HG03432 (cell line): Measurements from ENCODE around the gene E2F7.

Experiments
- ATAC-seq: cut with Tn5 transposase; IDR thresholded peaks from one replicate; pipeline ENCODE4 v1.9.1; 2021; ENCODE audit warnings: mild to moderate bottlenecking, moderate library complexity; ENCODE audit not compliant: unreplicated experiment

E2F7 gene

DNA sequence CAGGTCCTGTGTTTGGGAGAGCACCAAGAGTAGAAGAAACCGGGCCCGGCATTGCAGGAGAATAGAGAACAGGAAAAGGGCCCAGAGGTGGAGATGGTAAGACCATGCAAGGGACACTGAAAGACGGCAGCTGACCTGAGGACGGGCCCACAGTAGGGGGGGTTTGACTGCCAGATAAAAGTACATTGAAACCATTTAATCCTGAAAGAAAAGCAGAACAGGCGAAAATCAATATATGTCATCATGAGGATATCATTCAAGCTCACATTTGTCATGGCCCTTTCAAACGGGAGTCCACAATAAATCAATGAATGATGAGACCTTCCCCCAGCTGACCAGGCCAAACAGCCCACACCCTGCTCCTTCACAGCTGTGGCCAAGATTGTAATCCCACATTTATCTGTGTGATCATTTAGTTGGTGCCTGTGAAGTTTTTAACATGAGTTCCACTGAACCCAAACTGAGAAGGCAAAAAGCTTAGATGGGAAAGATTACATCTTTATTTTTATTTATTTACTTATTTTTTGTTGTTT, 39.5 kb downstream of the E2F7 start:
- ATAC-seq = no peak

DNA sequence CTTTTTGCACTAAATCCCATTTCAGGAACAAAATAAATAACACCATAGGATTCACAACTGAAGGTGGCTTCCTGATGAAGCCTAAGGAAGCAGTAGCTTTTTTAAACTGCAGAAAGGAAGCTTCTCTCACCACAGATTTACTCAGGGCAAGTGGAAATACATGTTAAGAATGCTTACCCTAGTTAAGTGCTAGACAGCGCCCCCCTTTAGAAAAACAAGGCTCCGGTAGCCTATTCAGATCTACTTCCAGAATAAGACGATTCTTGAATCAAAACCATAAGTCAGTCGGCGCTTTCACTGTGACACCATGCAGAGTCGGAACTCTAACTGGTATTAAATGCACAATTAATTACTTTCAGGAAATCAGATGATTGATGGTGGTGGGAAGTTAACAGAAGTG, 41.9 kb downstream of the E2F7 start:
- no peak for ATAC-seq

DNA sequence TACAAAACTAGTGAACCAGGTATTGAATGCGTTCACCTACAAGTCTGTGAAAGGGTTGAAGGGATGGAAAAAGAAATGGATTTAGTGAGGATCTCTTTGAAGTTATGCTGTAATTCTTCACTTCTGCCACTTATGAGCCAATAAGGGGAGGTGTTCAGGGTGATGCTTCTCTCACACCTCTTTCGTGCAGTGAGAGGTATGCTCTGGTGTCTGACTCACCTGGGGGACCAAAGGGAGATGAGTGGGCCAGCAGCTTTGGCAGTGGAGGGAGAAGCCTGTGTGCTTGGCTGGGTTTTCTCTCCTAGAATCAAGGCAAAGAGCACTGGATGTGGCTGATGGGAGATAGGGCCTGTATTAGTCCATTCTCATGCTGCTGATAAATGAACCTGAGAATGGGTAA, 45.4 kb downstream of the E2F7 start:
- ATAC-seq = no peak

DNA sequence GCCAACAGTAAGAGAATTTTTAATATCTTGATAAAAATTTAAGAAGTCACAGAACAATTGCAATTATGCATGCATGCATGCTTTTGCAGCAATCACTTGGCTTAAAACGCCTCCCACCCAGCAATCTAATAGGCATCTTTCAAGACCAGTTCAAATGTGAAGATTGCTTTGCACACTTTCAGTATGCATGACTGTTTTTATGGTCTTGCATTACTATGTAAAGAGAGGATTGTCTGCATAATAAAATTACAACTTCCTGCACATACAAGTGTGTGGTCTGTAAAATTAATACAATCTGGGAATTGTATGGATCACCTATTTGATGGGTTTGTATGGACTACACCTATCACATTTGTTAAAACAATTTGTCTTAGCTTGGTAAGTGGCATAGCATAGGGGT, 48.8 kb downstream of the E2F7 start:
- no peak for ATAC-seq

DNA sequence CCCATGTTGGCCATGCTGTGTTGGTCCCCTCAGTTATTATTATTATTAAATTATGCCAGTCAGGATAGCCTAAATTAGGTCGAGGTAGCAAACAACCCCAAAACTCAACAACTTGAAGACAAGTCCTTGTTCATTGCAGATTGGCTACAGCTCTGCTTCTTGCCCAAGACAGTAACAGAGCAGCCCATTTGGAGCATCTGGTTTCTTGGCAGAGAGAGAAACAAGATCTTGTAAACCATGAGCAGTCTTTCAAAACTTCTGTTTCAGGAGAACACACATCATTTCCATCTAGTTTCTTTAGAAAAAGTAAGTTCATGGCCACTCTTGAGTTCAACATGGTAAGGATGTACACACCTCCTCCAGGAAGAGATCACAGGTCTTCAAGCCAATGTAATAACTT, 52.3 kb downstream of the E2F7 start:
- no peak for ATAC-seq

DNA sequence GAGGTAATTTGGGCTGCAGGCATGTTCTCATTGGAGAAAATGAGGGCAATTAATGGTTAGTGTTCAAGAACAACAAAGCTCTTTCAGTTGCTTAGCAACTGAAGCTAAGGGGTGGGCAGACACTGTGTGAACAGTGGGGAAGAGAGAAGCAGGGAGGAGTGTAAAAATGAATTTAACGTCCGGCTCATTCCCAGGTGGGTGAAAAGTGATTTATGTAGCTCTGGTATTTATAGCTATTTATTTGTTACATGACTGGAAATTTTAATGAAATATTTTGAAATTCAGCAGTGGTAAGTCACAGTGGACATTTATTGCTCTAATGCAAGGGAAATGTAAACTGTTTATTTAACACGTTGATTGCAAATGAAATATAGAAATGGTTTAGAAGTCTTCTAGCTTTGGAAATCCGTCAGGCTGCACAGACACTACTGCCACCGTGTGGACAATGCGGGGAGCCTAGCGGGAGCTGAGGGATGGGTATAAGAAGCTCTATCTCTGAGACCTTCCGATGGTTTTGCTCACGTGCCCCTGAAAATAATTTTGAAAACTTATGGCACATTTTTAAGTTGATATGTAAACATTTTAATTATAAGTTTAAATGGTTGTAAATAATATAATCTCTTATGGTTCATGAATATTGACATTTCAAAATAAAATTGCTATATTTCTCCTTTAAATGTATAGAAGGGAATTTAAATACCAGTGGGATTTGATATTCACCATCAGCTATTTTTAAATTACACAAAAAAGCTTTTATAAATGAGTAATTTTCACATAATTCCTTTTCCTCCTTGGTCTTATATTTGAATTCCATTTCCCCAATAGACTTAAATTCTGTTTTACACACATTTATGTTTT, 54.4 kb downstream of the E2F7 start:
- peak; percentile 93 for ATAC-seq

DNA sequence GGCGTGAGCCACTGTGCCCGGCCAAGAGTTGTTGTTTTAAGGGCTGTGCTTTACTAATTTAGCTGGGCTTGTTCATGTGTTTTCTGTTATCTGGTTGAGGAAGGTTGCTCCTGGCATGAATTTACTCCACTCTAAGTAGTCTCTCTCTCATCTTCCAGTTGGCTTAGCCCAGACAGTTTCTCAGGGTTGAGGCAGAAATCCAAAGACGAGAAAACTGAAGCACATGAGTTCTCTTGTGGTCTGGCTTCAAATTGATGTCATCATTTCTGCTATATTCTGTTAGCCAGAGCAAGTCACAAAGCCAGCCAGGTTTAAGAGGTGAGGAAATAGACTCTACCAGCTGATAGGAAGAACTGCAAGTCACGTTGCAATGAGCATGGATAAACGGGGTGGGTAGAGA, 57.9 kb downstream of the E2F7 start:
- no peak for ATAC-seq

DNA sequence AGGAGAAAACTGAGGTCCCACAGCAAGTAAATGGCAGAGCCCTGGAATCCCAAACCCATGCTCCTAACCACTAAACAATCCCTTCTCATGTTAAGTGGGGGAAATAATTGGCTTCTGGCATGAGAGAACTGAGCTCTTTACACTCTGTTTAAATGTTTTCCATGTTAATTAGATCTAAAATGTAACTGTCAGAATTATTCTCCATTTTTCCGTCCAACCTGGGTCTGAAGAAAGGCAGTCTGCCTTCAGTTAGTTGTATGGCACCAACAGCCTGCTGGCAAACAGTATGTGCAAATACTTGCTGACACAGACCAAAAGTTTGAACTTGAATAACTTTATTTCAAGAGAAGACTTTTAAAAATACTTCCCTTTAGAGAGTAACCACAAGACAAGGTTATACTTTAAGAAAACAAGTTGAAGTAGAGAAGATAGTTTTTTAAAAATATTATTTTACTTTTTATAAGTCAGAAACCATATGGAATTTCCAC, 59.7 kb downstream of the E2F7 start:
- ATAC-seq = no peak

DNA sequence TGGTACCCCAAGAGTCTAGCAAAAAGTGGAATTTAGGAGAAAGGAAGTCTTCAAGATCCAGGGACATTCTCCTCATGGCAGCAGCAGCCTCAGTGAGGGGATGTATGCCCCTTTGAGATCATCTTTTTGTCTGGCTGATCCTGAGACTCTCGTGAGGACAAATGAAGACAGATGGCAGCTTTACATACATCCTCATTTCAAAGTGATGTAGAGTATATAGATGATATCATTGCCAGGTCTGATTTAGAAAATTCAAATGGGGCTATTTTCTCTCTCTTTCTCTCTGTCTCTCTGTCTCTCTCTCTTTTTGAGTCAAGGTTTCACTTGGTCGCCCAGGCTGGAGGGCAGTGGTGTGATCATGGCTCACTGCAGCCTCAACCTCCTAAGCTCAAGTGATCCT, 61.5 kb downstream of the E2F7 start:
- peak; percentile 42 for ATAC-seq

DNA sequence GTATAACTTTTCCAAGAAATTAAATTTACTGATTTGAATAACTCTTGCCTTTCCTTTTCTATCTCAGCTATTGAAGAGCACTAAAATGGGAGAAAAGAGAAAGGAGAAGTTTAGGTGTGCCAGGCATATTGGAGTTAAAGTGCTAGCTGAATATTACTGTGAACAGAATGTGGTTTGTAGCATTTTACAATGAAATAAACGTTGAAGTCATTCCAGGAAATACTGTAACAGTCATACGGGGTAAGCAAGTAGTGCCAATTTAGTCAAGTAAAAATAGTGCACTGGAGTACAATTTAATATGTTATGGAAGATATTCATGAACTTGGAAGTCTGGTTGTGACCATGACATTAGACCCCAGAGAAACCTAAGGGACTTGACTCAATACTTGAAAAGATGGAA, 62.1 kb downstream of the E2F7 start:
- no peak for ATAC-seq

DNA sequence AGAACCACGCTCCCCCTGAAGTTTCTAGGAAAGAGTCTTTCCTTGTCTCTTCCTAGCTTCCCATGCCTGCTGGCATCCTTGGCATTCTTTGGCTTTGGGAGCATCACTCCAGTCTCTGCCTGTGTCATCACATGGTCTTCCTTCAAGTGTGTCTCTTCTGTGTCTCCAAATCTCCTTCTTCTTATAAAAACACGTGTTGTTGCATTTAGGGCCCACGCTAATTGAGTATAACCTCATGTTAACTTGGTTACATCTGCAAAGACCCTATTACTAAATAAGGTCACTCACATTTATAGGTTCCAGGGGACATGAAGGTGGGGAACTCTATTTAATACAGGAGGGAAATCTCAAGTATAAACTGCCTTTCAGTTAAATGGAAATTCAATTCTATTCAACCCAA, 63.0 kb downstream of the E2F7 start:
- ATAC-seq = no peak

DNA sequence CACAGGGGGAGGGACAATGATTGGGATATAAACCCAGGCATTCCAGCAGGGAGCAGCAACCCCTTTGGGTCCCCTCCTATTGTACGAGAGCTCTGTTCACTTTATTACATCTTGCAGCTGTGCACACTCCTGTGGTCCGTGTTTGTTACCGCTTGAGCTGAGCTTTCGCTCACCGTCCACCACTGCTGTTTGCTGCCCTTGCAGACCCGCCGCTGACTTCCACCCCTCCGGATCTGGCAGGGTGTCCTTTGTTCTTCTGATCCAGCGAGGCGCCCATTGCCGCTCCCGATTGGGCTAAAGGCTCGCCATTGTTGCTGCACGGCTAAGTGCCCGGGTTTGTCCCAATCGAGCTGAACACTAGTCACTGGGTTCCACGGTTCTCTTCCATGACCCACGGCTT, 64.1 kb downstream of the E2F7 start:
- ATAC-seq = no peak

DNA sequence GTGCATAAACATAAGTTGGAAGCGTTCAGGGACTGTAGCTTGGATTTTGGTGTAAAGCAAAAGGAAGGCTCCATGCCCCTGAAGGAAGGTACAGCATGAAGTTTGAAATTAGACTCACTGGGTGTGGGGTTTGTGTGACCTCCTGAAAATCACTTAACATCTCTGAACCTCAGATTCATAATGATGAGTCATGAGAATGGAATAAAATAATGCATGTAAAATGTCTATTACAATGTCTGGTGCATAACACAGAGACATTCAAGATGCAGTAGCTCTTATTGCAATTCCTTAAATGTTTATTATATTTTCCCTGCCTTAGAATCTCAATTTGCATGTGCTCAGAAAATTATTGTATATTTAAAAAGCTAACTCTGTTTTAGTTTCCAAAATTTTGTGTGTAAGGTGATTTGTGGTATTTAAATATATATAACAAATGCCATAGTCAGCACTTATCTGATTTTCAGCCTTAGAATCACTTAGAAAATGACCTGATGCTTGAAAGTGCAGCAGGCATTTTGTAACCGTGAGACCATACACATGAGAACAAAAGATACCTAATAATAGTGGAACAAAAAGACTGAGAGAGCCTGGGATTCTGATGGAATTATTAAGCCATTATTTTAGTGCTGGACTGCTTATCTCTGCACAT, 66.3 kb downstream of the E2F7 start:
- ATAC-seq = no peak

DNA sequence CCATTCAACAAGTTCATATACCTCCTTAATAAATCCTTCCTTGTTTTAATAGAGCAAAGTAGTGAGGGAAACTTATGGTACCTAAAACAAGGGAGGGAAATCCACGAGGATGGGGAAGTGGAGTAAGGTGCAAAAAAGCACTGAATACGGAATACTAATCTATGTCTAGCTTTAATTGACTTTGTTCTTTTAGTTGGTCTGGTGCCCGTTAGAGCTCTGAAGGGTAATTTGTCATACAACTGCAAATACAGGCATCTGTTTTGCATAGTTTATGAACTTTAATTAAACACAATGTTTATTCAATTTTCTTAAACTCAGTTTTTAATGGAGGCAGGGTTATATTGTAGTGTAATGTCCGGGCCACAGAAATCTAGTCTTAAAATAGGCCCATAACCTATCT, 67.0 kb downstream of the E2F7 start:
- no peak for ATAC-seq

DNA sequence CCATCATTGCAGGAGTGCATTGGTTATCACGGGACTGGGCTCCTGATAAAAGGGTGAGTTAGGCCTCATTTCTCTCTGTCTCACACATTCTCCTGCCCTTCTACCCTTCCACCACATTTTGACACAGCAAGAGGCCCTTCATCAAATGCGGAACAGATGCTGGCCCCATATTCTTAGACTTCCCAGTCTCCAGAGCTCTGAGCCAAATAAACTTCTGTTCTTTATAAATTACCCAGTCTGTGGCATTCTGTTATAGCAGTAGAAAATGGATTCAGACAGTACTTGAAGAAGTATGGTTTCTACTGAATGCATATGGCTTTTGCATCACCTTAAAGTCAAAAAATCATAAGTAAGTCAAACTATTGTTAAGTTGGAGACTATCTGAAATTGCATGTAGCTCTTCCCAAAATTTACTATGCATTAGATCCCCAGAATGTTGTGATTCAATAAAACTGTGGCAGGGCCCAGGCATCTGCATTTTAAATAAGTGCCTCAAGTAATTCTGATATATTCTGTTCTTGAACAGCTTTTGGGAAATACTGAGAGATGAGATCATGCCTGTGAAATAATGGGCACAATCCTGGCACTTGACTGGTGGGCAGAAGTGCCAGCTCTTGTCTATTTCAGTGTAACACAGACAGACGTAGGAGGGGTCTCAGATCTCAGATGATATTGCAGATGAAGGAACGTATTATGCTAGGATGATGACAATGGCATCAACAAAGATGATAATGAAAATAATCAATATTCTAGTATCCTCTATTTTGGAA, 68.2 kb downstream of the E2F7 start:
- no peak for ATAC-seq

DNA sequence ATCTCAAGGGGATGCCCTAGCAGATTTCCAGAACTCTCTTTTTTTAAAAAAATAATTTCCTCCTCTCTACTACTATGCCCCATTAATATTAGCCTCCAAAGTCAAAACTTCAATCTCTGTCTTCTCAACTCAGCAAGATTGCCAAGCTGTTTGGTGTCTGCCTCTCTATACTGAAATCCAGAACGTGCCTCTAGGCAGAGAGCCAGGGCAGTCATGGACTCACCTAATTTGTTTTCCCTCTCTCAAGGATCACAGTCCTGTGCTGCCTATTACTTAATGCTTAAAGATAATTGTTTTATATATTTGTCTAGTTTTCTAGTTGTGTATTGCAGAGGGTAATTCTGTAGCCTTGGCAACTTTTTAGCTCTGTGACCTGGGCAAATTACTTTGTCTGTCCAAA, 74.7 kb downstream of the E2F7 start:
- ATAC-seq = no peak

DNA sequence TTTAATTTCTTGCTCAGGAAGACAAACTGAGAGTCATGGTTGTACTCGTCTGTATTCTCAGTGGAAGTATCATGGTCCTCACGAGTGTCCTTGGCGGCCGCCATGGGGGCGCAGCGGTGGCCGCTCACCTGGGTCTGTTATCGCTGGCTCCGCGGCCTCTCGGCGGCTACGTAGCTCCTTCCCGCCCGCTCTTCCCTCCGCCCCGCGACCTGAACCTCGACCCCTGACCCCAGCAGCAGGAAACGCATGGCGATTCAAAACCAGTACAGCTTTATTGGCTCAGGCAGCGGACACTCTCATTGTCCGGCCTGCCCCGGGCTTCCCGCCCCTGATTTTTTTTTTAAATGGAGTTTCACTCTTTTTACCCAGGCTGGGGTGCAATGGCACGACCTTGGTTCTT, 80.8 kb downstream of the E2F7 start:
- ATAC-seq = no peak

DNA sequence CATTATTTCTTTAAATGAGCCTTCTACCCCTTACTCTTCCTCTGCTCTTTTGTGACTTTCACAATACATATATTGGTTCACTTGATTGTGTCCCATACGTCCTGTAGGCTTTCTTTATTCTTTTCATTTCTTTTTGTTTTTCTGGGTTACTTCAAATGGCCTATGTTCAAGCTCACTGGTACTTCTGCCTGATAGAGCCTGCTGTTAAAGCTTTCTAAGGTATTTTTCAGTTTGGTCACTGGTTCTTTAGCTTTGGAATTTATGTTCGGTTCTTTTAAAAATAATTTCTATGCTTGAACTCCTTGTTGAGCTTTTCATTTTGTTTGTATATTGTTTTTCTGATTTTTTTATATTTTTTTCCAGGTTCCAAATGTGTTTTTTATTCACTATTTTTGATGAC, 81.9 kb downstream of the E2F7 start:
- ATAC-seq = no peak

DNA sequence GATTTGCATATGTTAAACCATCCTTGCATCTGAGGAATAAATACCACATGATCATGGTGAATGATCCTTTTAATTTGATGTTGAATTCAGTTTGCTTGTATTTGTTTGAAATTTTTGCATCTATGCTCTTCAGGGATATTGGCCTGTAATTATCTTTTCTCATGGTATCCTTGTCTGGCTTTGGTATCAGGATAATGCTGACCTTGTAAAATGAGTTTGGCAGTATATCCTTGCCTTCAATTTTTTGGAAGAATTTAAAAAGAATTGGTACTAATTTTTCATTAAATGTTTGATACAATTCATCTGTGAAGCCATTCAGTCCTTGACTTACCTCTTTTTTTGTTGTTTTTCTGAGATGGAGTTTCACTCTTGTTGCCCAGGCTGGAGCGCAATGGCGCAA, 85.2 kb downstream of the E2F7 start:
- no peak for ATAC-seq

DNA sequence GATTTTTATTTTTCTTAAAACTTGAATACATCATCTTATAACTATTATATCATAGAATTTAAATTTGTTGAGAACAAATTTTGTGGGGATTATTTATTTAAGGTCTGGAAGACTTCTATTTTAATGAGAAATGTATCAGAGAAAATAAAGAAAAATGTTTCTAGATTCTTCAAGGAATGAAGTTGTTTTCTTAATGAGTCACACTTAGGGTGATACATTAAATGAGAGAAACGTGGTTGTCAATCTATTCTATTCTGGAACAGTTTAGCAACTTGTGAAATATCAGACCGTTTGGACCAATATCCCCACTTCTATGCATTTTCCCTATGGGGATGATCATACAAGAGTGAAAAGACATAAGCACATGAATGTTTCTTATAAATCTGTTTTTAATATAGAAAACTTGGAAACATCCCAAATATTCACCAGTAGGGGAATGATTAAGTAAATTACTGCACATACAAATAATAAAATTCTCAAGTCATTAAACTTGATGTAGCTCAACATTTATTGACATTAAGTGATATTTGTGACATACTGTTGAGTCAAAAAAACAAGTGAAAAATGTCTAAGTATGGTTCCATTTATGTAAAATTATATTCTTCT, 88.5 kb downstream of the E2F7 start:
- ATAC-seq = no peak
